Measurements from ENCODE around the gene TPI1.
A peak's percentile ranks its signal among the peaks of the same experiment; 100 is the strongest.

The TPI1 gene

DNA sequence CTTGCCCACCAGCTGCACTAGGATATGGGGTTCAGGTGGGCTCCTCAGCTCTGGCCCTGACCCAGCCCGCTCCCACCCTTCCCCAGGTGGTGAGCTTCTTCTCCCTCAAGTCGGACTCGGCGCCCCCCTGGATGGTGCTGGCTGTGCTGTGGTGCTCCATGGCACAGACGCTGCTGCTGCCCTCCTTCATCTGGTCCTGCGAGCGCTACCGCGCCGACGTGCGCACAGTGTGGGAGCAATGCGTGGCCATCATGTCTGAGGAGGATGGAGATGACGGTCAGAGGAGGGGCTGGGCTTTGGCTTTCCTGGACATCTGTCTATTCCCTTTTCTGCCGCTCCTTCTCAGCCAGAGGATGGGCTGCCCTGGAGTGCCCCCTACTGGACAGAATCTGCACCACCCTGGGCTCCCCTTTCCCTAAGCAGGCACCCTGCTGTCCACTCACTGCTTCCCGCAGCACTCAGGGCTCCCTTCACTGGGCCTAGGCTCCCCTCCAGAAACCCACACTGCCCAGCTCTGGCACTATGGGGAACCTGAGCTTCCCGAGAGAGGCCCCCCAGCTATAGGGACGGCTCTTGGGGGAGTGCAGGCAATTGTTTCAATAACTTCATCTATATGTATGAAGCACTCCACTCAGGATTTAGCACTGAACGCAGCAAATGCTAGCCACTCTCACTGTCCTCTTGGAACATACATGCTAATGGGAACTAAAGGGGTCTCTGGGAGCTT lies 41.8 kb upstream of the TPI1 start:
- no peaks in the 10 kb centered on the region for H3K9me3 ChIP-seq (ENCODE audit: low read length)
- H3K27me3 ChIP-seq (ENCODE audit: insufficient read depth, low read length): no peaks in the 10 kb centered on the region
- no peak overlapping the region for H3K4me3 ChIP-seq (ENCODE audit: low read length)
- H3K36me3 ChIP-seq (ENCODE audit: insufficient read depth, low read length): peaks cover 6% of the 10 kb centered on the region
- H2AFZ ChIP-seq (ENCODE audit: low read depth, low read length): no peak overlapping the region
- H3K4me1 ChIP-seq (ENCODE audit: insufficient read depth, low read length): peaks cover 46% of the 10 kb centered on the region

DNA sequence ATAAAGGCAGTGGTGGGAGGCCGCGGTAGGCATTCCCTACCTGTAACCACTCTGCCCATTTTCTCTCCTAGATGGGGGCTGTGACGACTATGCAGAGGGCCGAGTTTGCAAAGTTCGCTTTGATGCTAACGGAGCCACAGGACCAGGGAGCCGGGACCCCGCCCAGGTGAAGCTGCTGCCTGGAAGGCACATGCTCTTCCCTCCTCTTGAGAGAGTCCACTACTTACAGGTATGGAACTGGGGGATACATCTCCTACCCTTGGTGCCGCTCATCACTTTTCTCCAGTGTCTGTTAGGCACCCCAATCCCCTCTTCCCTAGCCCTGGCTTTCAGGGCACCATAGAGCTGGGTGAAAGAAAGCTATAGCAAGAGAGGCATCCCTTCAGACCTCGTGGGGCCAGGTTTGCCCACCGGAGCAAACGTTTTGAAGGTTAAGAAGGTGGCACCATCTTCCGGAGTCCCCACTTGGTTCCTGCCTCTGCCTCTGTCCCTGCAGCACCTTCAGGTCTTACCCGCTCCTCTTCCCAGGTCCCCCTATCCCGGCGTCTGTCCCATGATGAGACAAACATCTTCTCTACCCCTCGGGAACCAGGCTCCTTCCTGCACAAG lies 41.1 kb upstream of the TPI1 start:
- H3K4me1 ChIP-seq (ENCODE audit: insufficient read depth, low read length): peaks cover 39% of the 10 kb centered on the region
- H3K36me3 ChIP-seq (ENCODE audit: insufficient read depth, low read length): peaks cover 13% of the 10 kb centered on the region
- H3K9me3 ChIP-seq (ENCODE audit: low read length): no peaks in the 10 kb centered on the region
- no peak overlapping the region for H3K4me3 ChIP-seq (ENCODE audit: low read length)
- no peak overlapping the region for H2AFZ ChIP-seq (ENCODE audit: low read depth, low read length)
- no peaks in the 10 kb centered on the region for H3K27me3 ChIP-seq (ENCODE audit: insufficient read depth, low read length)

DNA sequence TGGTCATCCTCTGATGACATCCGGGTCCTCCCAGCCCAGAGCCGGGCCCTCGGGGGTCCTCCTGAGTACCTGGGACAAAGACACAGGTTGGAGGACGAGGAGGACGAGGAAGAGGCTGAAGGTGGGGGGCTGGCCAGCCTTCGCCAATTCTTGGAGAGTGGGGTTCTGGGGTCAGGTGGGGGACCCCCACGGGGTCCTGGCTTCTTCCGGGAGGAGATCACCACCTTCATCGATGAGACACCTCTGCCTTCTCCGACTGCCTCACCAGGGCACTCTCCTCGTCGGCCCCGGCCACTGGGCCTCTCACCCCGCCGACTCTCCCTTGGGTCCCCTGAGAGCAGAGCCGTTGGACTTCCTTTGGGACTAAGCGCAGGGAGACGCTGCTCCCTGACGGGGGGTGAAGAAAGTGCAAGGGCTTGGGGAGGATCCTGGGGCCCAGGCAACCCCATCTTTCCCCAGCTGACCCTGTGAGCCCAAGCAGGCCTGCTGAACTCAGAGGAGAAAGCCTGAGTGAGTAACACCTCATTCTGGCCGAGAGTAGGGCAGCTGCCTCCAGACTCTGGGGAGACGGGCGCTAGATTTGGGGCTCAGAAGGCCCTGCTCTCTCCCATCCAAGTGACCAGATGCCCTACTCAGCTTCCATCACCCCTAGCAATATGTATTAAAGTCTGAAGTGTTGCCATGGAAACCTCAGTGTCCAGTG lies 40.4 kb upstream of the TPI1 start:
- no peaks in the 10 kb centered on the region for H3K27me3 ChIP-seq (ENCODE audit: insufficient read depth, low read length)
- H3K4me3 ChIP-seq (ENCODE audit: low read length): no peak overlapping the region
- no peak overlapping the region for H2AFZ ChIP-seq (ENCODE audit: low read depth, low read length)
- H3K9me3 ChIP-seq (ENCODE audit: low read length): no peaks in the 10 kb centered on the region
- H3K4me1 ChIP-seq (ENCODE audit: insufficient read depth, low read length): peaks cover 37% of the 10 kb centered on the region
- peaks cover 19% of the 10 kb centered on the region for H3K36me3 ChIP-seq (ENCODE audit: insufficient read depth, low read length)

DNA sequence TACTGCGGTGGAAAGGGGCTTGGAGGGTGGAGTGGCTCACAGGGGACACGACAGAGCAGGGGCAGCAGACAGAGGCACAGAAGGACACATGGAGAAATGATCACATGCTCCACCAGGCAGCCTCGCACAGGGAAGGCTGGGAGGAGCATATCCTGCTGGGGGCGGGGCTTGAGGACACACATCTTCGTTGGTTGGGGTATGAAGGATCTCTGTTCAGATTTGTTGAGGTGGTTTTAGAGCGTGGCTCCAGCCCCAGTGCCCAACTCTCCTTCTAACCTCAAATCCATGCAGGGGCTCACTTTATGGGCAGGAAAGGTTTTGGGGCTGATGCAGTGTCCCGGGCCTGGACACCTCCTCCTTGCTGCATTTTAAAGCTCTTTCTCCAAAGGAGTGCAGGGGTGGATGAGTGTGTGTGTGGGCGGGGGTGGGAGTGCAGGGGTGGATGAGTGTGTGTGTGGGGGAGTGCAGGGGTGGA lies 39.9 kb upstream of the TPI1 start:
- Histone ChIP-seq H3K36me3 (ENCODE audit: insufficient read depth, low read length) (peaks cover 24% of the 10 kb centered on the region), H3K4me1 (ENCODE audit: insufficient read depth, low read length) (peaks cover 31% of the 10 kb centered on the region), H3K9me3 (ENCODE audit: low read length) (no peaks in the 10 kb centered on the region), H2AFZ (ENCODE audit: low read depth, low read length) (no peak overlapping the region), H3K4me3 (ENCODE audit: low read length) (peak overlapping the region; percentile 31), H3K27me3 (ENCODE audit: insufficient read depth, low read length) (no peaks in the 10 kb centered on the region)

DNA sequence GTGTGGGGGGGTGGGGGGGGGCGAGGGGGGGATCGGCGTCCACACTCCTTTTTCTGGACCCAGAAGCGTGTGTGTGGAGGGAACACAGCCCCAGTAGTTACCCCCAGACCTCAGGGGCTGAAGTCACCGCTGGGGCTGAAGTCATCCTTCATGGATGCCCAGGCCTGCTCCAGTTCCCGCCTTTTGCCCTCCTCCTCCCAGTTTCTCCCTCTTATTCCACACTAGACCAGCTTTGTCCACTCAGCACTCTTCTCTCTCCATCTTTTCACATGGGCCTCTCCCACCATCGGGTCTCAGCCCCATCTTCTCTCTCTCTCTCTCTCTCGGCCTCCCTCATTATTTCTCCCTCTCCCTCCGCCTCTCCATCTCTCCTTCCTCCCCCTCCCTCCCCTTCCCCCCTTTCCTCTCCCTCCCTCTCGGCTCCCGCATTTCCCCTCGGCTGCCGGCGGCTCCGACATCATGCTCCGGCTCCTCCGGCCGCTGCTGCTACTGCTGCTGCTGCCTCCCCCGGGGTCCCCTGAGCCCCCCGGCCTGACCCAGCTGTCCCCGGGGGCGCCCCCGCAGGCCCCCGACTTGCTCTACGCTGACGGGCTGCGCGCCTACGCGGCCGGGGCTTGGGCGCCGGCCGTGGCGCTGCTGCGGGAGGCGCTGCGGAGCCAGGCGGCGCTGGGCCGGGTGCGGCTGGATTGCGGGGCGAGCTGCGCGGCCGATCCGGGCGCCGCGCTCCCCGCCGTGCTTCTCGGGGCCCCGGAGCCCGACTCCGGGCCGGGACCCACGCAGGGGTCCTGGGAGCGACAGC lies 39.1 kb upstream of the TPI1 start, which contains the start of gene P3H3:
Gene P3H3 (plus strand): TSS at position 426 of the 799 bp plus-strand sequence. CDS start 34 bp downstream, at position 460.
- Histone ChIP-seq H3K4me3 (ENCODE audit: low read length) (peak within 1 kb of the TSS; percentile 73), H3K4me1 (ENCODE audit: insufficient read depth, low read length) (peaks cover 29% of the 10 kb centered on the region), H2AFZ (ENCODE audit: low read depth, low read length) (peak within 1 kb of the TSS; percentile 49), H3K27me3 (ENCODE audit: insufficient read depth, low read length) (no peaks in the 10 kb centered on the region), H3K9me3 (ENCODE audit: low read length) (no peaks in the 10 kb centered on the region), H3K36me3 (ENCODE audit: insufficient read depth, low read length) (peaks cover 27% of the 10 kb centered on the region)

DNA sequence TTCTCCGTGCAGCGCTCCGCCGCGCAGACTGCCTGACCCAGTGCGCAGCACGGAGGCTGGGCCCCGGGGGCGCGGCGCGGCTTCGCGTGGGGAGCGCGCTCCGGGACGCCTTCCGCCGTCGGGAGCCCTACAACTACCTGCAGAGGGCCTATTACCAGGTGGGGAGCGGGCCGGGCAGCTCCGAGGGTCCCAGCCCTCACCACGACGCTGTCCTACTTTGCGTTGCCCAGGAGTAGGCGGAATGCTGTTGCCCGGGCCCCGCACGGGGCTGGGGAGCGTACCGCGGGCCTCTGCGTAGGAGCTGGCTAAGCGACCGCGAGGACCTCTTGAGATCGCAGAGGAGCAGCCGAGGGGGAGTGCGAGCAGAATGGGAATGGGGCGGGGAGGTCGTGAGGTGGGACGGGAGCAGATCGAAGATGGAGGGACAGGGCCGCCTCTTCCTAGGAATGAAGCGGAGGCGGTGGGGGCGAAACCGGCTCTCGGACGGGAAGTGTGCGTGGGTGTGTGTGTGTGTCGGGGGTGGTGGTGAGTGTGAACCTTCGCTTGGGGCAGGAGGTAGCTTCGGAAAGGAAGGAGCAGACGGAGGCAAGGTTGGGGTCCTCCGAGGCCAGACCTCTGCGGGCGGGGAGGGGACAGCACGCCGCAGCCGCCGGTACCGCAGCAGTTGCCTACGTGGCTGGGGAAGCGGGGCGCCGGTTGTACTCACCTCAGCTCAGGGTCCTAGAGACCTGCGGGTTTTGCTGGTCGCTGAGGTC lies 38.4 kb upstream of the TPI1 start:
- no peaks in the 10 kb centered on the region for H3K9me3 ChIP-seq (ENCODE audit: low read length)
- H3K4me1 ChIP-seq (ENCODE audit: insufficient read depth, low read length): peaks cover 27% of the 10 kb centered on the region
- no peaks in the 10 kb centered on the region for H3K27me3 ChIP-seq (ENCODE audit: insufficient read depth, low read length)
- peaks cover 35% of the 10 kb centered on the region for H3K36me3 ChIP-seq (ENCODE audit: insufficient read depth, low read length)
- peak overlapping the region; percentile 49 for H2AFZ ChIP-seq (ENCODE audit: low read depth, low read length)
- H3K4me3 ChIP-seq (ENCODE audit: low read length): peak overlapping the region; percentile 73

DNA sequence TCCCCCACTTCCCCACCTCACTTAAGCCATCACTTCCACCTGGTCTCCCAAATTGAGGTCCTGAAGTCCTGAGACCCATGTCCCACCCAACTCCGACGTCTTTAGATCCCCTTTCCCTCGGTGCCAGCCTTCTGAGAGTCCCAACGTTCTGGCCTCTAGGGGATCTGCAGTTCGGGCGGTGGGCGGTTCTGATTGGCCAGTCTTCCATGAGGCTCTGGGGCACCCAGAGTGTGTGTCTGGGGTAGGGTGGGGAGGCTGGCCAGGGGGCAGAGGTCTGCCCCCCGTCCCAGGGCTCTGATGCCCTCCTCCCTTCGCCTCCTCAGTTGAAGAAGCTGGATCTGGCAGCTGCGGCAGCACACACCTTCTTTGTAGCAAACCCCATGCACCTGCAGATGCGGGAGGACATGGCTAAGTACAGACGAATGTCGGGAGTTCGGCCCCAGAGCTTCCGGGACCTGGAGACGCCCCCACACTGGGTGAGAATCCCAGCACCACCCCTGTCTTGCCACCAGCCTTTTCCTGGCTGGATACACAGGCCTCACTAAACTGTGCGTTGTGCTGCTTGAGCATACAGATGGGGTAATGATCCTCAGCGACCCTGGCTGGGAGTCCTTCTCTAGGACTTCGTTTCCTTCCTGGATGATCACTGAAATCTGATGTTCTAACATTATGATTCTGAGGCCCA lies 37.7 kb upstream of the TPI1 start:
- H3K36me3 ChIP-seq (ENCODE audit: insufficient read depth, low read length): peaks cover 40% of the 10 kb centered on the region
- peak overlapping the region; percentile 49 for H2AFZ ChIP-seq (ENCODE audit: low read depth, low read length)
- H3K27me3 ChIP-seq (ENCODE audit: insufficient read depth, low read length): no peaks in the 10 kb centered on the region
- H3K4me3 ChIP-seq (ENCODE audit: low read length): peak overlapping the region; percentile 73
- no peaks in the 10 kb centered on the region for H3K9me3 ChIP-seq (ENCODE audit: low read length)
- H3K4me1 ChIP-seq (ENCODE audit: insufficient read depth, low read length): peaks cover 27% of the 10 kb centered on the region

DNA sequence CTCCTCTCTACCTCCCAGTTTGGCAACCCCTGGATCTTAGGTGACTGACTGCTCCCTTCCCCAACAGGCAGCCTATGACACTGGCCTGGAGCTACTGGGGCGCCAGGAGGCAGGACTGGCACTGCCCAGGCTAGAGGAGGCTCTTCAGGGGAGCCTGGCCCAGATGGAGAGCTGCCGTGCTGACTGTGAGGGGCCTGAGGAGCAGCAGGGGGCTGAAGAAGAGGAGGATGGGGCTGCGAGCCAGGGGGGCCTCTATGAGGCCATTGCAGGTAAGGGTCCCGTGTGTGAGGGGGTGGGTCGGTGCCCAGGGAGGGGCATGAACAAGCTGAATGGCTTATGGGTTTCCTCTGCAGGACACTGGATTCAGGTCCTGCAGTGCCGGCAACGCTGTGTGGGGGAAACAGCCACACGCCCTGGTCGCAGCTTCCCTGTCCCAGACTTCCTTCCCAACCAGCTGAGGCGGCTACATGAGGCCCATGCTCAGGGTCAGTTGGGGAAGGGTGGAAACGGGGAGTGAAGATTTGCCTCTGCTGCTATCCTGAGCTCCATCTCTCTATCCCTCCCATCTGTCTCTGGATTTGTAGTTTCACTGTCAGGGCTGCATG lies 36.9 kb upstream of the TPI1 start:
- no peak overlapping the region for H2AFZ ChIP-seq (ENCODE audit: low read depth, low read length)
- peaks cover 45% of the 10 kb centered on the region for H3K36me3 ChIP-seq (ENCODE audit: insufficient read depth, low read length)
- H3K9me3 ChIP-seq (ENCODE audit: low read length): no peaks in the 10 kb centered on the region
- H3K4me1 ChIP-seq (ENCODE audit: insufficient read depth, low read length): peaks cover 23% of the 10 kb centered on the region
- H3K4me3 ChIP-seq (ENCODE audit: low read length): no peak overlapping the region
- no peaks in the 10 kb centered on the region for H3K27me3 ChIP-seq (ENCODE audit: insufficient read depth, low read length)

DNA sequence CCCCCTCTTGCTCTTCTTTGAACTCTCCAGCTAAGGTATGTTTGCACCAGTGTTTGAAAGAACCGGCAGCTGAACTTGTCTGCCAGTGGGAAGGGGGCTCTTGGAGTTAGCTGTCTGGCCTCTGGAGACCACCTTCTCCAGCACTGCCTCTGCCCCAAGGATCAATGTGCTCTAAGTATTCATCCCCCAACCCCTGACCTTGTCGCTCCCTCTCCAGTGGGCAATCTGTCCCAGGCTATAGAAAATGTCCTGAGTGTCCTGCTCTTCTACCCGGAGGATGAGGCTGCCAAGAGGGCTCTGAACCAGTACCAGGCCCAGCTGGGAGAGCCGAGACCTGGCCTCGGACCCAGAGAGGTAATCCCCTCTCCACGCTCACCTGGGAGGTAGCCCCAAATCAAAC lies 36.3 kb upstream of the TPI1 start:
- peaks cover 45% of the 10 kb centered on the region for H3K36me3 ChIP-seq (ENCODE audit: insufficient read depth, low read length)

DNA sequence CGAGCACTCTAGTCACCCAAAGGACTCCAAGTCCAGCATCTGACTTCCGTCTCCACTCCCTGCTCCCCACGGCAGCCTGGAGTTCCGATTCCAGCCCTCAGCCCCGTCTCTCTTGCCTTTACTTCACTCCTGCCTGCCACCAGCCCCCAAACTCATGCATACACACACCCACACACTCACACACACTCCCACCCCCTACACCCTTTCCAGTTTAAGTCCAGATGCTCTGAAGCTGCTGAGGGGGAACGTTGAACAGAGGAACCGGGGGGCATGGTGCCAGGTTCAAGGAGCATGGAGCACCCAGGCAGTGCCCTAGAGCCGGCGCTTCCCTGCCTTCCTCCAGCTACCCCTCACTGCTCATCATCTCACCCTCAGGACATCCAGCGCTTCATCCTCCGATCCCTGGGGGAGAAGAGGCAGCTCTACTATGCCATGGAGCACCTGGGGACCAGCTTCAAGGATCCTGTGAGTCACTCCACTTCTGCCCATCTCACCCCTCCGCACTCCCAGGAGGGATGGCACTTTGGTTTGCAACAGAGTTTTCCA lies 35.8 kb upstream of the TPI1 start:
- peaks cover 50% of the 10 kb centered on the region for H3K36me3 ChIP-seq (ENCODE audit: insufficient read depth, low read length)
- peaks cover 17% of the 10 kb centered on the region for H3K4me1 ChIP-seq (ENCODE audit: insufficient read depth, low read length)
- no peaks in the 10 kb centered on the region for H3K27me3 ChIP-seq (ENCODE audit: insufficient read depth, low read length)
- H3K9me3 ChIP-seq (ENCODE audit: low read length): no peaks in the 10 kb centered on the region
- H2AFZ ChIP-seq (ENCODE audit: low read depth, low read length): no peak overlapping the region
- H3K4me3 ChIP-seq (ENCODE audit: low read length): no peak overlapping the region

More for the DNA sequence above, 36.3 kb upstream of the TPI1 start:
- Histone ChIP-seq H3K4me1 (ENCODE audit: insufficient read depth, low read length) (peaks cover 18% of the 10 kb centered on the region), H3K4me3 (ENCODE audit: low read length) (no peak overlapping the region), H3K9me3 (ENCODE audit: low read length) (no peaks in the 10 kb centered on the region), H2AFZ (ENCODE audit: low read depth, low read length) (no peak overlapping the region), H3K27me3 (ENCODE audit: insufficient read depth, low read length) (no peaks in the 10 kb centered on the region)

DNA sequence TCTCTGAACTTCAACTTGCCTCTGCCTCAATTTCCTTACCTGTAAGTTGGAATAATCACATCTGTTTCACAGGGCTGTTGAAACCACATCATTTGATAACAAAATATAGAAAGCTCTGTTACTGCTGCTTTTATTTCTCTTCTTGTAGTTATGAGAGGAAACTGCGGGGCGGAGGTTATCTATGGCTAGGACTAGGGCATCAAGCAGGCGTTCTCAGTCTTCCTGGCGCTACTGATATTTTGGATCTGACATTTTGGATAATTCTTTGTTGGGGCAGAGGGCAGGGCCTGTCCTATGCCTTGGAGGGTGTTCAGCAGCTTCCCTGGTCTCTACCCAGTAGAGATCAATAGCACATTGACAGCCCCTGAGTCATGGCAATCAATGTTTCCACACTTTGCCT lies 35.2 kb upstream of the TPI1 start:
- Histone ChIP-seq H3K9me3 (ENCODE audit: low read length) (no peaks in the 10 kb centered on the region), H3K4me1 (ENCODE audit: insufficient read depth, low read length) (peaks cover 12% of the 10 kb centered on the region), H3K36me3 (ENCODE audit: insufficient read depth, low read length) (peaks cover 56% of the 10 kb centered on the region), H3K4me3 (ENCODE audit: low read length) (no peak overlapping the region), H2AFZ (ENCODE audit: low read depth, low read length) (no peak overlapping the region), H3K27me3 (ENCODE audit: insufficient read depth, low read length) (no peaks in the 10 kb centered on the region)
